Germinal center (tissue), 1 donor: ENCODE measurements around the gene S1PR4.
"Not testable (repeated sequence)": the region's sequence is repeated elsewhere in the genome, so short reads cannot be mapped to it uniquely, and the experiment has no call there.

Experiments
- DNase-seq: peaks from one replicate; pipeline ENCODE4 v3.0.0; 2012; ENCODE audit warnings: mixed read lengths, low spot score

The S1PR4 gene

DNA sequence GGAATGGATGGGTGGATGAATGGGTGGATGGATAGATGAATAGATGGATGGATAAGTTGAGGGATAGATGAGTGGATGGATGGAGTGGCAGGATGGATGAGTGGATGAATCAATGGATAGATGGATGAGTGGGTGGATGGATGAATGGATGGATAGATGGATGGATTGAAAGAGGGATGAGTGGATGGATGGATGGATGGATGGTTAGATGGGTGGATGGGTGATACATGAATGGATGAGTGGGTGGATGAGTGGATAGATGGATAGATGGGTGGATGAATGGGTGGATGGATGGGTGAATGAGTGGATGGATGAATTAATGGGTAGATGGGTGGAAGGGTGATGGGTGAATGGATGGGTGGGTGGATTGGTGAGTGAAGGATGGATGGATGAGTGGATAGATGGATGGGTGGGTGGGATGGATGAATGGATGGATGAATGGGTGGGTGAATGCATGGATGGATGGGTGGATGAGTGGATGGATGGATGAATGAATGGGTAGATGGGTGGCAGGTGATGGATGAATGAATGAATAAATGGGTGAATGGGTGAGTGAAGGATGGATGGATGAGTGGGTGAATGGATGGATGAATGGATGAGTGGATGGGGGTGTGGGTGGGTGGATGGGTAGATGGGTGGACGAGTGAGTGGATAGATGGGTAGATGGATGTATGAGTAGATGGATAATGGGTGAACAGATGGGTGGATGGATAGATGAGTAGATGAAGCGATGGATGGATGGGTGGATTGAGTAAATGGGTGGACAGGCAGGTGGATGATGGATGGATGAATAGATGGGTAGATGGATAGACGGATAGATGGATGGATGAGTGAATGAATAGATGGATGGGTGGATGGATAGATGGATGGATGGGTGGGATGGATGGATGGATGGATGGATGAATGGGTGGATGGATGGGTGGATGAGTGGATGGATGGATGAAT, 25.0 kb upstream of the S1PR4 start:
- no peak for DNase-seq

DNA sequence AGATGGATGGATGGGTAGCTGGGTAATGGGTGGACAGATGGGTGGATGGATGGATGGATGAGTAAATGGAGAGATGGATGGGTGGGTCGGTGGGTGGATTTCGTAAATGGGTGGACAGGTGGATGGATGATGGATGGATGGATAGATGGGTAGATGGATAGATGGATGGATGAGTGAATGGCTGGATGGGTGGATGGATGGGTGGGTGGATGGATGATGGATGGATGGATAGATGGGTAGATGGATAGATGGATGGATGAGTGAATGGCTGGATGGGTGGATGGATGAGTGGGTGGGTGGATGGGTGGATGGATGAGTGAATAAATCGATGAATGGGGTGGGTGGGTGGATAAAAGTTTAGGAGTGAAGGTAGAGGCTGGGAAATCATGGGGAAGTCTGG, 24.1 kb upstream of the S1PR4 start:
- not testable (repeated sequence) for DNase-seq

DNA sequence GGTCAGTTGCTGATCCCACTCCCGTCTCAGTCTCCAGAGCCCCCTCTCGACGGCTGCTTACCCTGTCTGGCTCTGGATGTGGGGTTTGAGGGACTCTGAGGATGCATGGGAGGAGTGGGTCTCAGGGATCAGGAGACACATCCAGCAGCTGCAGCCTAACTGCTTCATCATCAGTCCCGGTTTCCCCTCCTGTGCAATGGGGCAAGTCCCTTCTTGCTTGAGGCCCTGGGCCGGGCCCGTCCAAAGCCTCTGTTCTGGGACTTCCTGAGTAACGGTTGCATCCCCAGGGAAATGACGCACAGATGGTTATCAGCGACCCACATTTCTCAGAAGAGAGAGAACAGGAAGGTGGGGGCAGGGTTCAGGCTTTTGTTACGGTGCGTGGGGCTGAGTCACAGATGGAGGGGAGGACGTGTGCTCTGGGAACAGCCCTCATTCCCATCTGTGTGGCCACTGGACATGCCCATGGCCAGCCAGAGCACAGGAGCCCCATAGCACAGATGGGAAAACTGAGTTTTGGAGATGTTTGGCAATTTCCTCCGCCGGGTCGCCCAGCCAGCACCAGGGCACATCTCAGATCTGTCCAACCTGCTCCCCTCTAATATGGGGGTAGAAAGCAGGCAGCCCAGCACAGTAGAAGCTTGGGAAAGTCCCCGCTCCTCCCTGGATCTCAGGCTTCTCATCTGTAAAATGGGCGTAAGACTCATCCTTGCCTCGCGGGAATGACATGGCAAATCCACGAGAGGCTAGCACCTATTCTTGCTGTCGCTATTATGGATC, 23.4 kb upstream of the S1PR4 start:
- DNase-seq, result peak; percentile 75

DNA sequence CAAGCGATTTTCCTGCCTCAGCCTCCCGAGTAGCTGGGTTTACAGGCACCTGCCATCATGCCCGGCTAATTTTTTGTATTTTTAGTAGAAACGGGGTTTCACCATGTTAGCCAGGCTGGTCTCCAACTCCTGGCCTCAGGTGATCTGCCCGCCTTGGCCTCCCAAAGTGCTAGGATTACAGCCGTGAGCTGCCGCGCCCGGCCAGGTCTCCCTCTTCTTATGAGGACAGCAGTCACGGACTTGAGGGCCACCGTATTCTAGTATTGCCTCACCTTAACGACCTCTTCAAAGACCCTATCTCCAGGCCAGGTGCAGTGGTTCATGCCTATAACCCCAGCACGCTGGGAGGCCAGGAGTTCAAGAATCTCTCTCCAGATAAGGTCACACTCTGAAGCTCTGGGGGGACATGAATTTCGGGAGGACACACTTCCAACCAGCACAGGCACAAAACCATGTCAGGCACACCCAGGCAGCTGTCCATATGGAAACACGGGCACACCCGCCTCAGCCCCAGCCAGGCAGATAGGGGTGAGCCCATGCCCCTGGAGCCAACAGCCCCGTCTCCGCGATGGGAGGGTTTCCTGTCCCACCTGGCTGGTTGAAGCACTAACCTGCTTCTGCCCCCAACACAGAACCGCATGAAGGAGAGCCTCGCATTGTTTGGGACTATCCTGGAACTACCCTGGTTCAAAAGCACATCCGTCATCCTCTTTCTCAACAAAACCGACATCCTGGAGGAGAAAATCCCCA, 21.3 kb upstream of the S1PR4 start:
- DNase-seq, result no peak

DNA sequence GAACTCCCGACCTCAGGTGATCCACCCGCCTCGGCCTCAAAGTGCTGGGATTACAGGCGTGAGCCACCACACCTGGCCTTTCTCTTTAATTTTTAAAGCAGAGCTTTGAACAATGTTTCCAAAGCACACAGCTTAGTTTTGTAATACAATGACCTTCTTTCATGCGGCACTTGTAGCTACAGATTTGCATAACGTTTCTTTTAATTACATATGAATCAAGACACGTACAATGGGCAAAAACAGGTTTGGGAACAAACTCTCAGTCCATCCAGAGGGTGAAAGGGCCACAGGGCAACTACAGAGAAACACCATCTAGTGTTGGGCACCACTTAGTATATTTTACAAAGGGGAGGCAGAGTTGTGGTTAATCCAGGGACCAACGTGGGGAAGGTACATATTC, 19.0 kb upstream of the S1PR4 start:
- DNase-seq, result no peak

- no peak for DNase-seq
Observed at GRCh38 chr19:3160219-3160618, 18.4 kb upstream of the S1PR4 start.

DNA sequence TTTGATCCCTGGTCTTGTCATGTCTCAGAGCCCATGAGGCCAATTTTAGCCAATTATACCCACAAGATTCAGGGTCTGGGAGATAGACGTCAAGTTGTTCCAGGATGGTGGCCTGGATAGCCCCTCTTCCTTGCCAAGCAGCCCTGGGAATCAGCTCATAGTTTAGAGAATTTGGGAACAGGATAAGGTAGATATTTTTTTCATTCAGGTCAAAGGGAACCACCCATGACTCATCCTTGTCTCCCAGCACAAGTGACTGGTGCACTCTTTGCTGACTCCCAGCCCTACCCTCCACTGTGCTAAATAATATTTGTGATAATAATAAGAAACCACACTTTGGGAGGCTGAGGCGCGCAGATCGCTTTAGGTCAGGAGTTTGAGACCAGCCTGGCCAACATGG, 17.1 kb upstream of the S1PR4 start:
- no peak for DNase-seq

GRCh38 chr19:3162418-3163229, 15.9 kb upstream of the S1PR4 start:
- DNase-seq, result peak; percentile 22

DNA sequence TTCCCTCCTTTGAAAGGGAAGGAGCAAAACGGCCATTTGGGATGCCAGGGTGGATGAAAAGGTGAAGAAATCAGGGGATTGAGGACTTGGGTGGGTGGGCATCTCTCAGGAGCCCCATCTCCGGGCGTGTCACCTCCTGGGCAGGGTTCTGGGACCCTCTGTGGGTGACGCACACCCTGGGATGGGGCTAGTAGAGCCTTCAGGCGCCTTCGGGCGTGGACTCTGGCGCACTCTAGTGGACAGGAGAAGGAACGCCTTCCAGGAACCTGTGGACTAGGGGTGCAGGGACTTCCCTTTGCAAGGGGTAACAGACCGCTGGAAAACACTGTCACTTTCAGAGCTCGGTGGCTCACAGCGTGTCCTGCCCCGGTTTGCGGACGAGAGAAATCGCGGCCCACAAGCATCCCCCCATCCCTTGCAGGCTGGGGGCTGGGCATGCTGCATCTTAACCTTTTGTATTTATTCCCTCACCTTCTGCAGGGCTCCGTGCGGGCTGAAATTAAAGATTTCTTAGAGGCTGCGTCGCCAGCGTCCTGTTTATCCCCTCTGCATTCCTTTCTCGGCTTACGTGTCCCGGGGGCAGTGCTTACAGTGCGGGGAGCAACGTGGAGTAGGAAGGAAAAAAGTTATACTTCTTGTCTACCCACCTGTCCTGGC, 15.2 kb upstream of the S1PR4 start:
- peak; percentile 89 for DNase-seq

DNA sequence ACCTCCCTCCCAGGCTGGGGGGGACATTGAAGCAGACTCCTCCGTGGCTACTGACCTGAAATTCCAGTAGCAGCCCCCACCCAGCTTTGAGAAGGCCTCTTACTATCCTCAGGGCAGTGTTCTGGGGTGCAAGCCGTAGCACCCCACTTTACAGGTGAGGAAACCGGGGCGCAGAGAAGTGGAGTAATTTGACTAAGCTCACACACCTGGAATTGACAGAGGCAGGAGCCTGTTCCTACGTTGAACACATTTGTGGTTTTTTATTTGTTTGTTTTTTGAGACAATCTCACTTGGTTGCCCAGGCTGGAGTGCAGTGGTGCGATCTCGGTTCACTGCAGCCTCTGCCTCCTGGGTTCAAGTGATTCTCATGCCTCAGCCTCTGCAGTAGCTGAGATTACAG, 14.6 kb upstream of the S1PR4 start:
- no peak for DNase-seq

DNA sequence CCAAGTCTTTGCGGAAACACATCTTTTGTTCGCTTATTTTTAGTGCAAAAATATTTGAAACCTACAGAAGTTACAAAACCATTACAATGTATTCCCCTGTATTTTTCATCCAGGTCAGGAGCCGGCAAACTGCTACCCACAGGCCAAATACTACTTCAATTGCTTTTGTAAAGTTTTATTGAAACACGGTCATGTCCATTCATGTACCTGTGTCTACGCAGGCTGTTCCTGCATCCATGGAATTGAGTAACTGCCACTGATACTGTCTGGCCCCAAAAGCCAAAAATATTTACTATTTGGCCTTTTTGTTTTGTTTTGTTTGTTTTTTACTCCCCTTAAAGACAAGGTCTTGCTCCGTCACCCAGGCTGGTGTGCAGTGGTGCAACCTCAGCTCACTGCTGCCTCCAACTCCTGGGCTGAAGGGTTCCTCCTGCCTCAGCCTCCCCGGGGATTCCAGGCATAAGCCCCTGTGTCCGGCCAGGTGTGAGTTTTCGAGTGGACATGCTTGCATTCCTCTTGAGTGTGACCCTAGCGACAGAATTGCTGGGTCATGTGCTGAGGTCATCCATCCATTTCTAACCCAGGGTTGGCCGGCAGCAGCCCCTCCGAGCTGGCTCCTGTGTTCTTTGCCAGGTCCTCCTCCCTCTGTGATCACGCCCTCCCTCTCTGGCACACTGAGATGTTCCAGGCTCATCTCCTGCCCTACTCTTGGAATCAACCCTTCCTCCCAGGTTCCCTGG, 10.9 kb upstream of the S1PR4 start:
- no peak for DNase-seq

- no peak for DNase-seq
Observed at GRCh38 chr19:3171894-3172672, 6.5 kb upstream of the S1PR4 start.

- DNase-seq, result not testable (repeated sequence)
Observed at GRCh38 chr19:3172673-3173000, 5.9 kb upstream of the S1PR4 start.

DNA sequence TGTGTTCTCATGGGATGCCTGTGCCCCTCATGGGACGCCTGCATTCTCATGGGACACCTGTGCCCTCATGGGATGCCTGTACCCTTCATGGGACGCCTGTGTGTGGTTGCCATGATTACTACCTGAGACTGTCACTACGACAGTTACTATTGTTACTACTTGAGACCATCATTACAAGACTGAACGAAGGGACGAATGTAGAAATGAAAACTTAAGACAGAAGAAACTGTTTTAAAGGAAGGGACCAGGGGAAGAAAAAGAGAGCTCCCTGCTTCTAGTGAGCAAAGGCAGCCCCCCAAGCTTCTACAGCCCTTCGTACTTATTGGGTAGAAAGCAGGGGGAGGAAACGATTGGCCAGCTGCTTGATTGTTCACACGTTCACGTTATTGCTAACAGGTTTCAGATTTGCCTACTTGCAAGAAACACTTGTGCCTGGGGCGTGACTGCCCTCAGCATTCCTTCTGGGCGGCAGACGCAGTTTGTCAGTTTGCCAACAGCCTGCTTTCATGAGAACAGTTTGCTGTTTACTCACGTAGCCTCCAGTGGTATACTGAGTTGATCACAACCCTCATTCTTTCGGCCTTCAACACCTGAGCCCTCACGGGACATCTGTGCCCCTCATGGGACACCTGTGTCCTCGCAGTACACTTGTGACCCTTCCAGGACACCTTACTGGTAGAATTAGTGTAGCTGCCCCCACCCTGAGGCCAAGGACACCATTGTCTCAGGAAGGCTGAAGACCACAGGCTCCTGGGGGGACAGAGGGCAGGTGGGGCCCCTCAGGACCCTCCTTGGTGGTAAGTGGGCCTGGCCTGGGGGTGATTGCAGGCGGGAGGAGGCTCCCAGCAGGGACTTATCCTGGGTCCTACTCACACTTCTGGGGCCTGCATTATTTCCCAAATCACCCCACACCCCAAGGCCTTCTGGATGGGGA, 2.5 kb upstream of the S1PR4 start:
- DNase-seq, result no peak

GRCh38 chr19:3176715-3177501, 1.7 kb upstream of the S1PR4 start:
- no peak for DNase-seq

DNA sequence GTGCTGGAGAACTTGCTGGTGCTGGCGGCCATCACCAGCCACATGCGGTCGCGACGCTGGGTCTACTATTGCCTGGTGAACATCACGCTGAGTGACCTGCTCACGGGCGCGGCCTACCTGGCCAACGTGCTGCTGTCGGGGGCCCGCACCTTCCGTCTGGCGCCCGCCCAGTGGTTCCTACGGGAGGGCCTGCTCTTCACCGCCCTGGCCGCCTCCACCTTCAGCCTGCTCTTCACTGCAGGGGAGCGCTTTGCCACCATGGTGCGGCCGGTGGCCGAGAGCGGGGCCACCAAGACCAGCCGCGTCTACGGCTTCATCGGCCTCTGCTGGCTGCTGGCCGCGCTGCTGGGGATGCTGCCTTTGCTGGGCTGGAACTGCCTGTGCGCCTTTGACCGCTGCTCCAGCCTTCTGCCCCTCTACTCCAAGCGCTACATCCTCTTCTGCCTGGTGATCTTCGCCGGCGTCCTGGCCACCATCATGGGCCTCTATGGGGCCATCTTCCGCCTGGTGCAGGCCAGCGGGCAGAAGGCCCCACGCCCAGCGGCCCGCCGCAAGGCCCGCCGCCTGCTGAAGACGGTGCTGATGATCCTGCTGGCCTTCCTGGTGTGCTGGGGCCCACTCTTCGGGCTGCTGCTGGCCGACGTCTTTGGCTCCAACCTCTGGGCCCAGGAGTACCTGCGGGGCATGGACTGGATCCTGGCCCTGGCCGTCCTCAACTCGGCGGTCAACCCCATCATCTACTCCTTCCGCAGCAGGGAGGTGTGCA, 587 bp downstream of the S1PR4 start:
- no peak for DNase-seq

DNA sequence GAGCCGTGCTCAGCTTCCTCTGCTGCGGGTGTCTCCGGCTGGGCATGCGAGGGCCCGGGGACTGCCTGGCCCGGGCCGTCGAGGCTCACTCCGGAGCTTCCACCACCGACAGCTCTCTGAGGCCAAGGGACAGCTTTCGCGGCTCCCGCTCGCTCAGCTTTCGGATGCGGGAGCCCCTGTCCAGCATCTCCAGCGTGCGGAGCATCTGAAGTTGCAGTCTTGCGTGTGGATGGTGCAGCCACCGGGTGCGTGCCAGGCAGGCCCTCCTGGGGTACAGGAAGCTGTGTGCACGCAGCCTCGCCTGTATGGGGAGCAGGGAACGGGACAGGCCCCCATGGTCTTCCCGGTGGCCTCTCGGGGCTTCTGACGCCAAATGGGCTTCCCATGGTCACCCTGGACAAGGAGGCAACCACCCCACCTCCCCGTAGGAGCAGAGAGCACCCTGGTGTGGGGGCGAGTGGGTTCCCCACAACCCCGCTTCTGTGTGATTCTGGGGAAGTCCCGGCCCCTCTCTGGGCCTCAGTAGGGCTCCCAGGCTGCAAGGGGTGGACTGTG, 1.2 kb downstream of the S1PR4 start:
- DNase-seq, result no peak
